Caki2 (cell line): Measurements from ENCODE around the gene ANKRD33B. TPM values are rescaled to one million over a fixed set of nuclear protein-coding genes. Genes with fewer than 3 reads are reported as not detected.
"Not testable (repeated sequence)": the region's sequence is repeated elsewhere in the genome, so short reads cannot be mapped to it uniquely, and the experiment has no call there.

Source experiments
- DNase-seq: peaks from one replicate; pipeline ENCODE4 v3.0.0-alpha.2; 2015; ENCODE audit warnings: low read depth
- in situ Hi-C: cut with HindIII; loops from 2 replicates; pipeline ENCODE4 v1.10.0; 2016; ENCODE audit warnings: low sequenced_read_pairs, low pct_unique_long_range_greater_than_20kb, mixed read lengths
- total RNA-seq: library from RNA; depleted of rRNA; stranded (reverse); fragments of >200 nt; shearing (Covaris generic); gene quantifications from 2 replicates; pipeline ENCODE4 v1.2.3, GENCODE V29; 2014; ENCODE audit warnings: low replicate concordance

Gene ANKRD33B
- total RNA-seq, 1 experiment from 2014 or later, result 9.3 TPM

DNA sequence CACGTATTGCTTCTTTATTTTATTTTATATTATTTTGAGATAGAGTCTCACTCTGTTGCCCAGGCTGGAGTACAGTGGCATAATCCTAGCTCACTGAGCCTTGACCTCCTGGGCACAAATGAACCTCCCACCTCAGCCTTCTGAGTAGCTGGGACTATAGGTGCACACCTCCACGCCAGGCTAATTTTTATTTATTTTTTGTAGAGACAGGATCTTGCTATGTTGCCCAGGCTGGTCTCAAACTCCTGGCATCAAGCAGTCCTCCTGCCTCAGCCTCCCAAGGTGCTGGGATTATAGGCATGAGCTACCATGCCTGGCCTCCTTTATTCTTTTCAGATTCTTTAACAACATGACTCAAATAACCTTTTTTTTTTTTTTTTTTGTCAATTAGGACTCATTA lies 6.7 kb downstream of the ANKRD33B start:
- DNase-seq, in situ Hi-C loops: not testable (repeated sequence)

DNA sequence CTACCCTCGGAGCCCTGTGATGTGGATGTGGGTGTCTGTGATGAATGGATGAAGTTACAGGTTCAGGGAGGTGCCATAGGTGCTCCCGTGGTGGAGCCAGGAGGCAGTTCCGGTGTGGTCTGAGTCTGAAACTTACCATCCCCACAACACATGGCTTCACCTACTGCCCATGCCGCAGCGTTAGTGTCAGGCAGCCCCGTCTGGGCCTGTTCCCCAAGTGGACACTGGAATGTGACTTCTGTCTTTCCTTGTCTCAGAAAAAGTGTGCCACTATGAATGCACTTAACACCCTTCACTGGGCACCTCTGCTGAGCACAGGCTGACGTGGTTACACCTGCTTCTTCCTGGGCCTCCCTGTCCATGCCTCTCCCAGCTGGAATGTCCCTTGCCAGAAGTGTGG lies 8.6 kb downstream of the ANKRD33B start:
- DNase-seq, result no peak
- in situ Hi-C loops, result no loop called here

DNA sequence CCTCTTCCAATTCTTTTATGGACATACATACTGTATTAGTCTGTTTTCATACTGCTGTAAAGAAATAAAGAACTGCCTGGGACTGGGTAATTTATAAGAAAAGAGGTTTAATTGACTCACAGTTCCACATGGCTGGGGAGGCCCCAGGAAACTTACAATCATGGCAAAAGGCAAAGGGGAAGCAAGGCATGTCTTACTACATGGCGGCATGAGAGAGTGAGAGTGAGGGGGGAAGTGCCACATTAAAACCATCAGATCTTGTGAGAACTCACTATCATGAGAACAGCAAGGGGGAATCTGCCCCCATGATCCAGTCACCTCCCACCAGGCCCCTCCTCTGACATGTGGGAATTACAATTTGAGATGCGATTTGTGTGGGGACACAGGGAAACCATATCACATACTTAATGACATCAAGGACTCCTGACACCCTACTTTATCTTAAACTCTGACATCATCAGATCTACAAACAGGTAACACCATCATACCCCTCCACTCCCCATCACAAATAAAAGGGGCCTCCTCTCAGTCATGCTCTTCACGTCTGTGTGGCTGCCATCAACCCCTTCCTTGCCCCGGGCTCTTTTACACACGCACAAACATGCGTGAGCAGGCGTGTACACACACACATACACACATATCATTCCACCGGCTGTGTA lies 9.7 kb downstream of the ANKRD33B start:
- in situ Hi-C loops, result no loop called here
- DNase-seq, result no peak

DNA sequence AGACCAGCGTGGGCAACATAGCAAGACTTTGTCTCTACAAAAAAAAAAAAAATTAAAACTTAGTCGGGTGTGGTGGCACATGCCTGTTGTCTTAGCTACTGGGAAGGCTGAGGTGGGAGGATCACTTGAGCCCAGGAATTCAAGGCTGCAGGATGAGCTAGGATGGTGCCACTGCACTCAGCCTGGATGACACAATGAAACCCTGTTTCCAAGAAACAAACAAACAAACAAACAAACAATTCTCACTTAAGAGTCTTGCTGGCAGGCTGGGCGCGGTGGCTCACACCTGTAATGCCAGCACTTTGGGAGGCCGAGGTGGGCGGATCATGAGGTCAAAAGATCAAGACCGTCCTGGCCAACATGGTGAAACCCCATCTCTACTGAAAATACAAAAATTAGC lies 11.0 kb downstream of the ANKRD33B start:
- DNase-seq, in situ Hi-C loops: not testable (repeated sequence)

DNA sequence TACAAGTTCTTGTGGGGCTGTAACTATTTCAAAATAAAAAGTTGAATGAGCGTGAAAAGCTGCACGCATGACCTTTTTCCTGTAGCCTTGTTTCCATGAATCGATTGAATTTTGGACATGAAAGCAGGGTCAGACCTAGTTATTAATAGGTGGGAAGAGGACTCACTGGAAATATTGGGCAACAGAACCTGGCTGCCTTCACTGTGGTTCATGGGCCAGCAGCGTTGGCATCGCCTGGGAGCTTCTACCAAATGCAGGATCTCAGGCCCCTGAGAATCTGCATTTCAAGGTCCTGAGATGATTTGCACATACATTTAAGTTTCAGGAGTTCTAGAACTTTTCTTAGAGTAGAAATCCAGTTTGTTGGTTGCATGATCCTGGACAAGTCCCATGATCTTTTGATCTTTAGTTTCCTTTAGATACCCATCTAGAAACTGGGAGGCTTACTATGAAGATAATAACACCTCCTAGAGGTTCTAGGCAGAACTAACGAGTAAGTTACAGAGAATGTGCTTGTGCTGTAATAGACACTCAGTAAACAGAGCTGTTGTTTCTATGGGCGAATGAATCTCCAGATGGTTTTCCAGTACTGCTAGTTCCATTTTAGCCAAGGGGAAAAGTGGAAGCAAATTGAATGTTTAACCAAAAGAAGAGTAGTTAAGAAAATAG lies 12.4 kb downstream of the ANKRD33B start:
- in situ Hi-C loops, result no loop called here

DNA sequence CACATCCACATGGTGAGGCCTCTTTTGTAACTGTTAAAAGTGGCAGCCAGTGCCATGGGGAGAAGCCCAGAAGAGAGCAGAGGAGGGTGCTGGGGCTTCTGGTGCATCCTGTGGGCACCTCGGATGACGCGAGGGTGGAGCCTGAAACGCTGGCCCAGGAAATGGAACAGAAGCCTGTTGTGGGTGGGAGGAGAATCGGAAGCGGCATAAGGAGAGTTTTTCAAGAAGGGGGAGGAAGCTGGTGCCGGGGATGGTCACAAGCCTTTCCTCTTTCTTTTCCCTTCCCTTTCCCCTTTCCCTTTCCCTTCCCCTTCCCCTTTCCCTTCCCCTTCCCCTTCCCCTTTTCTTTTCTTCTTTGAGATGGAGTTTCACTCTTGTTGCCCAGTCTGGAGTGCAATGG lies 12.9 kb downstream of the ANKRD33B start:
- no peak for DNase-seq
- in situ Hi-C loops, result no loop called here

More for the DNA sequence above, 12.4 kb downstream of the ANKRD33B start:
- no peak for DNase-seq

DNA sequence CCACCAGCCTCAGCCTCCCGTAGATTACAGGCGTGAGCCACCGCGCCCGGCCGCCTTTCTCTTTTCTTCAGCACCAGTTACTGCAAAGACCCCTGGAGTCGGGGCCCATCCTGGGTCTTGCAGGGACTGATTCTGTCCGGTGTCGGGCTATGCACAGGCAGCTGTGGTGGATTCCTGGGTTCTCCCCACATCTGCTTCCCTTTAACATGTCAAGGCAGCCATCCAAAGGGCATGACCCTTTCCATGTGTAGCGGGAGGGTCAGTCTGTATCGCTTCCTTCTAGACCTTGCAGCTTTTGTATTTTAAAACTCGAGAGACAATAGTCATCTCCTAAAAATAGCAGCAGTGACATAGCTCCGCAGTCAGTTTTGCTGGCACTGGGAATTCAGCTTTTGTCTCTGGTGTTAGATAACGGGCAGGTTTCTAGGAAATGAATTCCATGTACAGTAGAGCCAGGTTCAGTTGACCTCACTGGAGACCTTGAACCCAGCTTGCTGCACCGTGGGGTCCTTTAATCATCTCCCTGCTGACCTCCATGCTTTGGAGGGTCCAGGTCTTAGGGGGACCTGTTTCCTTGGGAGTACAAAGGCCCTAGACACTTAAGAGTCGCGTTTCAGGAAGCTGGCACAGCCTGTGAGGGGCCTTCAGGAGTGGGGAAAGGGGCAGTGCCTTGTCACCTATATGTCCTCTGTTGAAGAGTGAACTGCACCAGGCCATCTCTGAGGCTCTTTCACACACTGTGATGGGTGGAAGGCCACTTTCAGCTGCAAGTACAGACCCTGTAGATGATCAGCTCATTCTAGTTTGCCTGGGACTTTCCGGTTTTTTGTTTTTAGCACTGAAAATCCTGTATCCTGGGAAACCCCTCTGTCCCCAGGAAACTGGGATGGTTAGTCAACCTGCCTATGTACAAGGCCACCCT lies 13.8 kb downstream of the ANKRD33B start:
- DNase-seq, result peak; percentile 30
- in situ Hi-C loops, result no loop called here

DNA sequence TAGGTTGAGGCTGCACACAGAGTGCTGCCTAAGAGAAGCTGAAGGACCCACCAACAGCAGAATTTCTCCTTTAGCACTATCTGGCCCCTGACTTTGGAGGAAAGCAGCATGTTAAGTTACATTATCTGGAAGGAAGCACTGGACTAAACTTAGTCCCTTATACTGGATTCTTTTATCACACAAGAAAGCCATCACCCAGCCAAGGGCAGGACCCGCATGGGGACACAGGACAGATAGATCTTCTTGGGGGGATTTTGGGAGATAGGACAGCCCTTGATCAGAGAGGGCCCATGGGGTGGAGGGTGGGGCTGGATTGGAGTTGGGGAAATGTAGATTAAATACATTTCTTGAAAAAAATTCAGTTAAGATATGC lies 14.4 kb downstream of the ANKRD33B start:
- in situ Hi-C loops, result no loop called here
- no peak for DNase-seq

DNA sequence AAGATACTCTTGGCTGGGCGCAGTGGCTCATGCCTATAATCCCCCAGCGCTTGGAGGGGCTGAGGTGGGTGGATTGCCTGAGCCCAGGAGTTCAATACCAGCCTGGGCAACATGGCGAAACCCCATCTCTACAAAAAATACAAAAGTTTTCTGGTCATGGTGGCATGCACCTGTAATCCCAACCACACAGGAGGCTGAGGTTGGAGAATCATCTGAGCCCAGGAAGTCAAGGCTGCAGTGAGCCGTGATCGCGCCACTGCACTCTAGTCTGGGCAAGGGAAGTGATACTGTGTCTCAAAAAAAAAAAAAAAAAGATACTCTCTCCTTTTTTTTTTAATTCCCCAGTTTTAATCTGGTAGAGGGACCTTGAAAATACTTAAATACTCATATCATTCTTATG lies 15.0 kb downstream of the ANKRD33B start:
- in situ Hi-C loops, result no loop called here
- DNase-seq, result no peak

DNA sequence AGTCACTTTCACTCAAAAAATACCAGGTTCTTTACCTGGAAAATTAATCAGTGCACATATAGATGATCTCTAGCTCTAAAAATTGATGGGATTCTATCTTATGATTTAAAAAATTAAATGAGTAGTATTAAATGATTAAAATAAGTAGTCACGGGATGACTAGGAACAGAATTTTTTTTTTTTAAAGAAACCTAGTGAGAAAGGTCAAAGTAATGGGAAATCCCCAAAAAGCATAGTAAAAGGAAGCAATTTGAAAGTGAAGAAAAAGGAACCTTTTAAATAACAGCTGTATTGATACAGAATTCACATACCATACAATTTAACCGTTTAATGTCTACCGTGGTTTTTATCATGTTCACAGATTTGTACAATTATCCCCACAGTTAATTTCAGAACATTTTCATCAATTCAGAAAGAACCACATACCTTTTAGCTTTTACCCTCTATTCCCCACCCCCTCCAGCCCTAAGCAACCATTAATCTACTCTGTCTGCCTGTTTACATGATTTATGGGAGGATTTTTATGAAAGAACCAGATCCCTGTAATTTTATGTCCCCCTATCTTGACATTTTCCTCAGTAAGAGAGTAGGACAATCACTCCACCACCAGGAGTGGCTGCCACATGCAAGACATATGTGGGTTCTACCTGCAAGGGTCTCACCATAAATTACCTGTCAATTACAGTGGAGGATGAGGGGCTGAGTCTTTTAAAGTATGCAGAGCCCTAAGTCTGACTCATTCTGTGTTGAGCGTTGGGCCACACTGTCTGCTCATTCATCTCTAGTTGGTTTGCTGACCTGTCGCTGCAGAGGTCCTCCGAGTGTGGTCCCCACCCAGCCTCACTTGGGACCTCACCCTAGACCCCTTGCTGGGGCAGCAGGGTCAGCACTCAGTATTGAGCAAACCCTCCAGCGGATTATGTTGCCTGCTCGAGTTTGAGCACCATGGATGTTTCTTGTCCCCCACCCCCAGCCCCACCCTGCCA lies 16.0 kb downstream of the ANKRD33B start:
- DNase-seq, result no peak
- in situ Hi-C loops, result no loop called here

DNA sequence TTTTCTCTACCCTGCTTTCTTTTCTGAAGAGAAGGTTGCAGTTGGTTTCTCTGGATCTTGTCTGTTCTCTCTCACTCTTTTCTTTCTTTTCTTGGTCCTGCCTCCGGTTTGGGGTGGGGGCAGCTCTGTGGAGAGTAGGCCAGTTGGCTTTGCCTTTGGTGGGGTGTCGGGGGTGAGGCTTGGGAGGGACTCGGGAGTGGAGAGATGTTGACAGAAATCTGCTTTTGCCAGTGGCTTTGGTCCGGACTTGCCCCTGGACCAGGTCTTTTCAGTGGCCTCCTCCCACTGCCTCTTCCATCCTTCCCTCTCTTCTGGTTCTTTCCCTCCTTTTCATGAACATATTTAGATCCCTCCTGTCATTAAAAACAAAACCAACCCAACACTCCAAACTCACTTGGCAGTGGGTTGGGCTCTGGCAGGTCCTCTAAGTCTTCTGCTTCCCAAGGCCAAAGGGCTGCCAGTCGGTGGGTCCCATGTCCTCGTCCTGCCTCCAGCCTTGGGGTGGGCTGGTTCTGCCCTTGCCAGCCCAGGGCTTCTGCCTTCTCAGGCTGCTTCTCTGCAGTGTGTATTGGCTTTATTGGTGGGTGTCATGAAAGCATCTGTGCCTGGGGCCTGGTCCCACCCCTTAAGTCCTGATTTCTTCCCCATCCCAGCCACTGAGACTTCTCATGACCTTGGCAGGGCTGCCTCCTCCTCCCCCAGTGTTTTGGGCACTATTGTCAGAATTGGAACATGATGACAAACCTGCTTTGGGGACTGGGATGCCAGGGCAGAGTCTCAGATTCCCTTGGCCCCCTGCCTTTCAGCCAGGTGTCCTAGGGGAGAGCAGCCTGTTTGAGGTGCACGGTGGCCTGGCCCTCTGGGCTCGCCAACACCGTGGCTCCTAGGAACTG lies 16.9 kb downstream of the ANKRD33B start:
- in situ Hi-C loops, result no loop called here
- DNase-seq, result no peak

DNA sequence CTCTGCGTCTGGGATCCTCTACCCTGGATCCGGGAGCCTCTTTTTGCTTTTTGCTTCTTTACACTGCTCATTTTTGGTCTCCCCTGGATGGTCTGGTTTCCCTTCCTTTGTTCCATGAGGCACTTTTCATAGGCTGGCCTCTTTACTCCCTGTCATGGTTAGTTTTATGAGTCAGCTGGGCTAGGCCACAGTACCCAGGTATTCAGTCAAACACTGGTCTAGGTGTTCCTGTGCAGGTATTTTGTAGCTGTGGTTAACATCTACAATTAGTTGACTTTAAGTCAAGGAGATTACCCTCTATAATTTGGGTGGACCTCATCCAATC lies 17.5 kb downstream of the ANKRD33B start:
- in situ Hi-C loops, result no loop called here
- DNase-seq, result no peak

DNA sequence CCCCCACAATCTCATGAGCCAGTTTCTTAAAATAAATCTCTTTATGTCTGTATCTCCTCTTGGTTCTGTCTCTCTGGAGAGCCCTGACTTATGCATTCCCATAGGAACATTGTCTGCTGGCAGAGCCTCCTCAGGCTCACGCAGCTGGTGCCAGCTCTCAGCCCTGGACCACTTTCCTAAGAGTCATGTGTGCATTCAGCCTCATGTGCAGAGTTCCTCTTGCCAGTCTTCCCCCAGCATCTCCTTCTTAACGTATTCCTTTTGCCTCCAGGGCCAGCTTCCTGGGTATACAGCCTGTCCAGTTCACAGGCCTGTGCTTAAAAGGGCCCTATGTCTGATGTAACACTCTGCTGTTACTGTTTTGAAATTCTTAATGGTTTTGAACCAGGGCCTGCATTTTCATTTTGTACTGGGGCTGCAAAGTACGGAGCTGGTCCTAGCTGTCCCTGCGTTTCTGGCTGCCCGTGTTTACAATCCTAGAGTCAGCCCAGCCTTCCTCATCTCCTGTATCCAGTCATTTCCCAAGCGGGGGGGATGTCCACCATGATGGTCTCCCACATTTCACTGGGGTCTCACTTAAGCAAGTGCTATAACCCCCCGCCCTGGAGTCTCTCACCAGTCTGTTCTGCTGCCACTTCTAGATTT lies 18.1 kb downstream of the ANKRD33B start:
- in situ Hi-C loops, result no loop called here
- no peak for DNase-seq

DNA sequence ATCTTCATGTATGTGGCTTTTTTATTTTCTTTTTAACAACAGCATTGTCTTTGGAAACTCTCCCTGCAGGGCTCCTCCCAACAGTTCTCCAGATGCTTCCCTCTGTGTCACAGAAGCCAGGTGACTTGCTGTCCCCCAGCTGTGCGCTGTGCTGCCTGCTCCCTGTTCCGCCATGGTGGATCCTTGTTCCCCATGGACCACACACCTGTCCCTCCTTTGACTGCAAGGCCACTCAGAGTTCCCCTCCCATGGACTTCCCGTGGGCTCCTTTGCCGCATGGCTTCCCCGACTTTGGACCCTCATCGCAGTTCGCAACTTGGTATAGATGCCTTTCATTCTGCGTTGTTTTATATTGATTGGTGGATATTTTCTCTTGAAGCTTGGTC lies 18.6 kb downstream of the ANKRD33B start:
- no peak for DNase-seq
- in situ Hi-C loops, result no loop called here

DNA sequence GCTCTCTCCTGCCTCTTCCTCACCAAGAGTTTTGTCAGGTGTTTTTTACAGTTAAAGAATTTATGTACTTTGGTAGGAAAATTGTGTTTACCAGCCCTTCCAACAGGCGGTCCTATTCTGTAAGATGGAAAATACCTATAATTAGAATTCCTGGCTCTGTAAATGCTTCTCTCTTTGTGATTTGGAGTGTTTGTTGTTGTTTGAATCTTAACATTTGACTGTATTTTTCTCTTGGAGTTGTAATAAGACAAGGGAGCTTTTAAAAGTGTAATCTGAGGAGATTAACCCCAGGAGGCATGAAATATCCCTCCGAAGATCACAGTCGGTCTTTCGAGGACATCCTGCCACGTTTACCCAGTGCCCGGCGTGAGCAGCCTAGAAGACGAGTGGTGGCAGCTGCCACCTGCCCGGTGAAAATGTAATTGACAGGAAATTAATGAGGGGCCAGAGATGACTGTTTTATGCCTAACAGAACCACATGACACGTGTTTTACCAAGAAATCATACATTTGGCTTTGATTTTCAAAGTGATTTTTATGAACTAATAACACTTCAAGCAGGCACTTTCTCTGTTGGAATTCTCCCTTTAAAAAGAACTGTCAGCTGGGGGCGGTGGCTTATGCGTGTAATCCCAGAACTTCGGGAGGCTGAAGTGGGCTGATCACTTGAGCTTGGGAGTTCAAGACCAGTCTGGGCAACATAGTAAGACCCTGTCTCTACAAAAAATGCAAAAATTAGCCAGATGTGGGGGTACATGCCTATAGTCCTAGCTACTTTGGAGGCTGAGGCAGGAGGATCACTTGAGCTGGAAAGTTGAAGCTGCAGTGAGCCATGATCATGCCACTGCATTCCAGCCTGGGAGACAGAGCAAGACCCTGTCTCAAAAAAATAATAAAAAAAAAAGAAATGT lies 20.0 kb downstream of the ANKRD33B start:
- DNase-seq, result no peak
- in situ Hi-C loops, result no loop called here
